H7 (cell line): Measurements from ENCODE around the gene PLSCR1. TPM values are rescaled to one million over a fixed set of nuclear protein-coding genes. Genes with fewer than 3 reads are reported as not detected.
"Not testable (repeated sequence)": the region's sequence is repeated elsewhere in the genome, so short reads cannot be mapped to it uniquely, and the experiment has no call there.

Experiments used
- DNase-seq: peaks from one replicate; pipeline ENCODE4 v3.0.0; 2012
- H3K27me3 ChIP-seq: 2 replicates; pipeline ENCODE4 v1.6.0; 2011; ENCODE audit warnings: mild to moderate bottlenecking, low read length; ENCODE audit not compliant: control insufficient read depth, insufficient read depth
- H3K36me3 ChIP-seq: replicated peaks from 2 replicates; pipeline ENCODE4 v1.5.1; 2011; ENCODE audit warnings: low read length; ENCODE audit not compliant: control insufficient read depth, insufficient read depth
- H3K4me3 ChIP-seq: 2 replicates; pipeline ENCODE4 v1.5.1; 2011; ENCODE audit warnings: low read depth, mild to moderate bottlenecking, control low read depth, low read length, moderate library complexity; ENCODE audit not compliant: insufficient read depth
- total RNA-seq: library from RNA; depleted of rRNA; stranded (reverse); fragments of >200 nt; shearing (Covaris generic); gene quantifications from 2 replicates; pipeline ENCODE4 v1.2.3, GENCODE V29; 2014

The PLSCR1 gene
- total RNA-seq, 1 experiment from 2014 or later: 75.2 TPM

DNA sequence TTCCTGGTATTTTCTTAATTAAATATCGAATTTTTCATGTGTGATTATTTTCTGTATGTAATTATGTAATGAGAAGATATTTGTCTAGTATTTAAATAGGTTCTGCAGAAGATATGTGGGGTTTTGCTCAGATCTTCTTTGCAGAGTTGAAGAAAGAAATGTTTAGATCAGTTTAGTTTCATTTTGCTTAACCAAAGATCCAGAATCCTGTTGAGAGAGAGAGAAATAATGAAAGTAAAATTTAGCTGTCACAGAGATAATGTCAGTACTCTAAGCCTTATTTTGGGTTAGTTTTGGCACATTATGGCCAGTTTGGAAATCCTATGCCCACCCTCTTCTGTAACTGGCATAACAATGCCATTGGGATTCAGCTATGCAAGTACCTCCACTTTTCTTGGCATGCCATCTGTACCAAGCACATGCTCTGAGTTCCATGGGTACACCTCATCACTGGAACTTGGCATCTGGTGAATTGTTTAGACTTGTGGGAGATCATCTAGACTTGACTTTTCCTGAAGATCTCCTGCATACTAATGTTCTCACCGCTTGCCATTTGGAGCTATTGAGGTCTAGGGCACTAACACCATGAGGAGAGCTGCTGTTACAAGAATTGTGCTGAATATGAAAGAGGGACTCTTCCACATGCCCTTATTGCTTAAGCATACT lies 30.9 kb downstream of the PLSCR1 start:
- Histone ChIP-seq H3K4me3 (no peak overlapping the region), H3K36me3 (peaks cover 2% of the 10 kb centered on the region; the same call in 1 of the 2 replicates), H3K27me3 (no peaks in the 10 kb centered on the region)
- no peak for DNase-seq

- no peaks in the 10 kb centered on the region for H3K27me3 ChIP-seq
- no peak overlapping the region for H3K4me3 ChIP-seq
- peaks cover 2% of the 10 kb centered on the region; the same call in 1 of the 2 replicates for H3K36me3 ChIP-seq
- no peak for DNase-seq
Measured at GRCh38 chr3:146511402-146512134, 32.8 kb downstream of the PLSCR1 start.

GRCh38 chr3:146507331-146508120 lies 36.9 kb downstream of the PLSCR1 start:
- Histone ChIP-seq H3K36me3 (no peaks in the 10 kb centered on the region), H3K27me3 (no peaks in the 10 kb centered on the region), H3K4me3 (no peak overlapping the region)
- DNase-seq: no peak

DNA sequence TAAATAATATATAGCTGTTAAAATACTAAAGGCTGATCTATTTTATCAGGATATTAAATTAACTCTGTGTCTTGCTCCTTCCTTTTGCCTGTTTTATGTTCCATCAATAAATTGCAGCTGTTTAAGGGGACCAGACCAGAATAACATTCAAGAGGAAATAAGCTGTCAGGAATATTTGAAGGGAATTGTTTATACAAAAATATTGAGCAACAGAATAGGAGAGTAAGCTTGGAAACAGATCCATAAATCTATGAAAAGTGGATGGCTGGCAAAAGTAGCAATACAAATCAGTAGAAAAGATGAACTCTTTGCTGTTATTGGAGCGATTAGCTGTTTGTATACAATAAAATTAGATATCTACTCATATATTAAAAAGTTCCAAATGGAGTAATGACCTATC lies 38.9 kb downstream of the PLSCR1 start:
- no peak for DNase-seq
- Histone ChIP-seq H3K36me3 (no peaks in the 10 kb centered on the region), H3K27me3 (no peaks in the 10 kb centered on the region), H3K4me3 (no peak overlapping the region)

GRCh38 chr3:146504498-146505197 lies 39.8 kb downstream of the PLSCR1 start:
- Histone ChIP-seq H3K4me3 (no peak overlapping the region), H3K36me3 (no peaks in the 10 kb centered on the region), H3K27me3 (no peaks in the 10 kb centered on the region)
- peak; percentile 13 for DNase-seq

DNA sequence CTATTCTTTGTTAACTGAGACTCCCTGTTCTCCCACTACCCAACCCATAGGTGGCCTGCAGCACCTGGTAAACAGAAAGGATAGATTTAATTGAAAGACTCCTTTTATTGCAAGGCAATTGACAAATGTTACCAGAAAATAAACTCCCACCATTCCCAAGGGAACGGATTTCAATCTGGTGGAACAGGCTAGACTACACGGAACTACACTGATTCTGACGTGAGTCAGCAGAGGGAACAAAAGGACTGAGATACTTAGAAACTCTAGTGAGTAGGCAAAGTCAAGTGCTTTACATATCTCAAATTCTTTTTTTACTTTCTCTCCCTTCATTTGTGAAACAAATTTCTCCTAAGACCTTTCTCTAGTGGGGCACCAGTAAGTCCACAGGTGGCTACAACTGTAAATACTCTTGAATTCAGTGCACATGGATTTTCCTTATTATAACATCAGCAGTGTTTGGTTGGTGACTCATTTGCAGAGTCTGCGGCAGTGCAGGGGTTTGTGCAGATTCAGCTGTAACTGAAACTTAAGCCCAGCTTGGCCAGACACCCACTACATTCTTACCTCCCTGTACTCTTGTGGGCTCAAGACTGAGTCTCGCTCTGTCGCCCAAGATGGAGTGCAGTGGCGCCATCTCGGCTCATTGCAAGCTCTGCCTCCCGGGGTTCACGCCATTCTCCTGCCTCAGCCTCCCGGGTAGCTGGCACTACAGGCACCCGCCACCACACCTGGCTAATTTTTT lies 40.8 kb downstream of the PLSCR1 start:
- Histone ChIP-seq H3K36me3 (no peaks in the 10 kb centered on the region), H3K4me3 (no peak overlapping the region), H3K27me3 (no peaks in the 10 kb centered on the region)
- DNase-seq: no peak

GRCh38 chr3:146502887-146503460 lies 41.4 kb downstream of the PLSCR1 start:
- Histone ChIP-seq H3K4me3 (no peak overlapping the region), H3K27me3 (no peaks in the 10 kb centered on the region), H3K36me3 (no peaks in the 10 kb centered on the region)
- DNase-seq: no peak

DNA sequence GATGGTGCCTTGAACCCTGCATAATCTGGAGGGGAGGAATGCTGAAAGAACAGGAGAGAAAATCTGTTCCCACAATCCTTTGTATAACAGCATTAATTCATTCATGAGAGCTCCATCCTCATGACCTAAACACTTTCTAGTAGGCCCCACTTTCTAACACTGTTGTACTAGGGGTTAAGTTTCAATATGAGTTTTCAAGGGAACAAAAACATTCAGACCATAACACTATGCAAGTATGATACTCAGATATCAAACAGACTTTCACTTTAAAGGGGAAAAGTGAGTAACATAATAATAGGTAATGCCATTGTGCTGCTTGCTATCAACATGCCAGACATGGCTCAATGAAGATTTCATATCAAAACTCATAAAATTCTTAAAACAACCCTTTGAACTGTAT lies 42.7 kb downstream of the PLSCR1 start:
- Histone ChIP-seq H3K27me3 (no peaks in the 10 kb centered on the region), H3K4me3 (no peak overlapping the region), H3K36me3 (no peaks in the 10 kb centered on the region)
- DNase-seq: no peak

GRCh38 chr3:146499701-146500100 lies 44.7 kb downstream of the PLSCR1 start:
- Histone ChIP-seq H3K27me3 (no peaks in the 10 kb centered on the region), H3K4me3 (no peak overlapping the region), H3K36me3 (no peaks in the 10 kb centered on the region)
- no peak for DNase-seq

- no peak for DNase-seq
- no peaks in the 10 kb centered on the region for H3K27me3 ChIP-seq
- H3K36me3 ChIP-seq: no peaks in the 10 kb centered on the region
- no peak overlapping the region for H3K4me3 ChIP-seq
Measured at GRCh38 chr3:146498002-146498736, 46.2 kb downstream of the PLSCR1 start.

DNA sequence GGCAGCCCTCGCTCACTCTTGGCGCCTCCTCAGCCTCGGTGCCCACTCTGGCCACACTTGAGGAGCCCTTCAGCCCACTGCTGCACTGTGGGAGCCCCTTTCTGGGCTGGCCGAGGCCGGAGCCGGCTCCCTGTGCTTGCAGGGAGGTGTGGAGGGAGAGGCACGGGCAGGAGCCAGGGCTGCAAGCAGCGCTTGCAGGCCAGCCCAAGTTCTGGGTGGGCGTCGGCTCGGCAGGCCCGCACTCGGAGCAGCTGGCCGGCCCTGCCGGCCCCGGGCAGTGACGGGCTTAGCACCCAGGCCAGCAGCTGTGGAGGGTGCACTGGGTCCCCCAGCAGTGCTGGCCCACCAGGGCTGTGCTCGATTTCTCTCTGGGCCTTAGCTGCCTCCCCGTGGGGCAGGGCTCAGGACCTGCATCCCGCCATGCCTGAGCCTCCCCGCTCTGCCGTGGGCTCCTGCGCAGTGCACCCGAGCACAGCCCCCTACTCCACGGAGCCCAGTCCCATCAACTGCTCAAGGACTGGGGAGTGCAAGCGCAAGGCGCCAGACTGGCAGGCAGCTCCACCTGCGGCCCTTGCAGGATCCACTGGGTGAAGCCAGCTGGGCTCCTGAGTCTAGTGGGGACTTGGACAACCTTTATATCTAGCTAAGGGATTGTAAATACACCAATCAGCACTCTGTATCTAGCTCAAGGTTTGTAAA lies 47.1 kb downstream of the PLSCR1 start:
- not testable (repeated sequence) for H3K4me3 ChIP-seq, H3K27me3 ChIP-seq, DNase-seq, H3K36me3 ChIP-seq

DNA sequence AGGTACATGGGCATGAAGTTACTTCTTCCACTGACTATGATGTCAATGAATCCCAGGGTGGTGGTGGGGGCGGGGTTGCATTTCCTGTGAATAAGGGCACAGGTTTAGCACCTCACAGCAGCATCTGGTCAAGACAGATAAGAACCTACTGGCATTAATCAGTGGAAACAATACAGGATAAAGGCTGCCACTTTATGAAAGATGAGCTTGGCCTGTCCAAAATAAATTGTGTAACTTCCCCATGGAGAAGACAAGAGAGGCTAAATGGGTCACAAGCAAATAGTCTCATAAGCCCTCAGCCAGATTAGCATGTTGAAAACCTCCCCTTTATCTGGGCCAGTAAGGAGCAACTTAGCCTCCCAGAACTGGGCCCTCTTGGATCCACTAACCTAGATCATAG lies 47.7 kb downstream of the PLSCR1 start:
- DNase-seq: no peak
- no peak overlapping the region for H3K4me3 ChIP-seq
- H3K36me3 ChIP-seq: no peaks in the 10 kb centered on the region

GRCh38 chr3:146496251-146496650 lies 48.2 kb downstream of the PLSCR1 start:
- DNase-seq: no peak
- Histone ChIP-seq H3K36me3 (no peaks in the 10 kb centered on the region), H3K4me3 (no peak overlapping the region), H3K27me3 (no peaks in the 10 kb centered on the region)

More for the DNA sequence above, 47.7 kb downstream of the PLSCR1 start:
- H3K27me3 ChIP-seq: no peaks in the 10 kb centered on the region
